Measurements from ENCODE around the gene CADM3.
A peak's percentile ranks its signal among the peaks of the same experiment; 100 is the strongest.

GRCh38 chr1:159214149-159214760 lies 42.8 kb downstream of the CADM3 start:
- TF ChIP-seq USF2 (IDR thresholded peaks at IDR 0.05) (no peak), CTCF (IDR thresholded peaks at IDR 0.05) (peak; percentile 77), POLR2A (IDR thresholded peaks at IDR 0.05; ENCODE audit: low read length) (no peak), BHLHE40 (IDR thresholded peaks at IDR 0.05; ENCODE audit: low read depth, low read length) (no peak), TP53 (CRISPR knock-in tag; IDR thresholded peaks at IDR 0.05) (no peak), HMGXB4 (CRISPR knock-in tag; IDR thresholded peaks at IDR 0.05; ENCODE audit: borderline replicate concordance) (no peak), EP300 (IDR thresholded peaks at IDR 0.05) (no peak)

All from A549 (cell line).